ENCODE results near the gene C12orf56.

DNA sequence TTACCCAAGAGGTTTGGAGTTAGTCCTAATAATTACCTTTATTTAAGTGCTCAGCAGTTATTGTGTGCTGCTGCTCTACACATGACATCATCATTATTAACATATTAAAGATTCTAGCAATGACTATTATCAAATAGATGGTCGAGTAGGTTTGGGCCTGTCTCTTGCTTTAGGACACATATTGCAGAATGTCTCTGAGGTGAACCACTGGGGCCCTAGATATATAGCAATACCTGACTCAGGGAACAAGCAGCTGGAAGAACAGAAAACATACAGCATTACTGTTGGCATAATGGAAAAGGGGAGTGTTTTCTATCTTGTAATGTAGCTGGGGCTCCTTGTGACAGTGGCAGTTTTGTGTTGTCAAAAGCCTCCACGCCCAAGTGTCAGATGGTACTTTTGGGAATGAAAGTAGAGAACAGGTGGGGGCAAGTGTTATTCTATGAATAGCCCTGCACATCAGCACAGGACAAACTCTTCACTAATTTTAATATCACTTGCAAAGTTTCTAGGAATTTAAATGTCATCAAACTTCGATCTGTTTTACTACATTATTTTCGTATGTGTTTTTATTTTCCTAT lies 54.6 kb downstream of the C12orf56 start:
- TF ChIP-seq CTCF (conservative IDR thresholded peaks at IDR 0.05; ENCODE audit: low read depth, low read length) (no peak), EZH2 (IDR thresholded peaks at IDR 0.05; ENCODE audit: low read length, unreplicated experiment) (no peak)

All from PC-3 (cell line).